ENCODE results near the gene MSRB3.

- TF ChIP-seq CTCF (IDR thresholded peaks at IDR 0.05): no peak
- no peak for TF ChIP-seq POLR2AphosphoS5 (IDR thresholded peaks at IDR 0.05)
- TF ChIP-seq POLR2A (IDR thresholded peaks at IDR 0.05): no peak
- TF ChIP-seq EP300 (IDR thresholded peaks at IDR 0.05): no peak
Observed at GRCh38 chr12:65308601-65309071, 30.2 kb downstream of the MSRB3 start.
